NCI-H748 (cell line): Measurements from ENCODE around the gene MKNK1.

Experiments used
- DNase-seq: peaks from one replicate; lab custom pipeline; 2025; ENCODE audit not compliant: unreplicated experiment; lab: John Stamatoyannopoulos, UW

The MKNK1 gene

DNA sequence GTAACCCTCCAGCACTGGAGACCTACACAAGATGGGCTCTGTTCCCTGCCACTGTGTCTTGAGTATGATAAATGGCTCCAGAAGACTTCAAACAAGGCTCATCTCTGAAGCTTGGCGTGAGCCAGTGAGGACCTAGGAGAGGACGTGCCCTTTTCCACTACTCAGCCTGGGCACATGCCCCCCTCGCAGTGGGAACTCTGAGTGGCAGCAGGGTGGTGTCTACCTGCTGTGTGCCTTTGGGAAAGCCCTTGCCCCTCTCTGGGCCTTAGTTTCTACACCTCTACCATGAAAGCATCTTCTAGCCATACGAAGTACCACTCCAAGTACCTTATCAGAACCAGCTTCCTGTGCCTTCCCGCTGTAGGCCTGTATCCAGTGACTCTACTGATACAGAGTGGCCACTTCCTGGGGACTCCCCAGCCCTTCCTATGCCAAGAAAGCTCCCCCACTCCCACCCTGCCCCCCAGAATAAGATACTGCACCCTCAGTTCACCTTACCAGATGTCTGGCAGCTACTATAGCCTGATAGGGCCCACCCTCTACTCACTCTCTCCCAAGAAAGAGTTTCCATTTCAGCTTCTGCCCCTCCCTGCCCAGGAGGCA lies 15.7 kb upstream of the MKNK1 start:
- DNase-seq: no peak

GRCh38 chr1:46618754-46619415 lies 14.8 kb upstream of the MKNK1 start:
- DNase-seq: no peak

- no peak for DNase-seq
Observed at GRCh38 chr1:46617833-46618232, 13.8 kb upstream of the MKNK1 start.

GRCh38 chr1:46617108-46617800 lies 13.2 kb upstream of the MKNK1 start:
- DNase-seq: no peak

GRCh38 chr1:46616277-46617107 lies 12.4 kb upstream of the MKNK1 start, which contains the start of gene MOB3C:
TSS of gene MOB3C (minus strand) at chr1:46616811. CDS start at chr1:46613321, 3,490 bp downstream.
- peak; percentile 35 for DNase-seq

DNA sequence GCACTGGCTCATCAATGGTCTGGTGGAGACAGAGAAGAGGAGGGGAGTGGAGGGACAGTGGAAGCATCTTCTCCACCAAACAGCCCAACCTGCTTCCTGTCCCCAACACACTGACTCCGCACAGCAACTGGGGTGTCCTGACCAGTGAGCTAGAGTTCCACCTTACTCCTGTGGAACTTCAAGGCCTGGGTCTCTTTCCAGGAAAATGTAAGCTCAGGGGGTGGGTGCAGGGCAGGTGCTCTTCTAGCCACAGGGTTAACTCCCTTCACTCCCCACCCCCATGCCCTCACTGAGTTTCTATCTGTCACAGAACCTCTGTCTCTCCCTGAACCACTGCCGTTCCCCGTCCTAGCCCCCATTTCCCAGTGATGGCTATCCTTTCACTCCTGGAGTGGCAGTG lies 11.7 kb upstream of the MKNK1 start:
- no peak for DNase-seq

GRCh38 chr1:46615088-46615487 lies 11.0 kb upstream of the MKNK1 start:
- no peak for DNase-seq

DNA sequence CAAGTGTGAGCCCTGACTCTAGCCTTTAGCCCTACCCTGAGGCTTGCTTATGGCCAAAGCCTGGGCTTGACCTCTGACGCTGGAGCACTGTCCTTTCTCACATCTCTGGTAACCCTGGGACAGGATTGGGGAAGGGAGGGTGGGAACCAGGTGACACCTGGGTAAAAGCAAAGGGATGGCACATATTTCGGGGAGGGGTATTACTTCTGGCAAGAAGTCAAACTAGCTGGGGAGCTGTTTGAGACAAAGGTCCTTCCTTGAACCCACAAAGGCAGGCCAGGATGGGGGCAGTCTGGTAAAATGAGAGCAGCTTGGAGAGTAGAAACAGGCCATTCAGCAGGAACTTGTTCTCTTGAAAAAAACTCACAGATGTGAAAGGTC lies 10.5 kb upstream of the MKNK1 start:
- no peak for DNase-seq

- DNase-seq: no peak
Observed at GRCh38 chr1:46613661-46614603, 9.9 kb upstream of the MKNK1 start.

GRCh38 chr1:46612937-46613660 lies 9.0 kb upstream of the MKNK1 start:
- DNase-seq: no peak

DNA sequence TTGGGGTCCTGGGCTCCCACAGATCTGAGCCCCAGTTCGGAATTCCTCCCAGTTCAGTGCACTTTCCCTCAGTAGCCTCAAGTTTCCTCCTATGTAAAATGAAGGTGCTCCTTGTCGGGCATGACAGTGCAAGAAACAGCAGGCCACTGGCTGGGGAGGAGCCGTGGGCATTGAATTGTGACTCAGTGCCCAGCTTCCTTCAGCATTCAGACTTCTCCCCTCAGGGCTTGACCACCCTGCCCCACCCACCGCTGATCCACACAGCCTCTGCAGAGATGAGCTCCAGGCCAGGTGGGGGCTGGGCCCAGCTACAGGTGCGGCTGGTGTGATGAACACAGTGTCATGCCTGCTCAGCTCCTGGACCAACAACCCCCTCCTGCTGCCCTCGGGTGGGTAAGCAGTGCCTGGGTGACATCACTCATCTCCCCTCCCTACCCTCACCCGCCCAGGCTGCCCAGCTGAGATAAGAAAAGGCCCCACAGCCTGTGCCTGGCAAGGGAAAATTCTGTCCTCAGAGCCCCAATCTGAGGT lies 7.7 kb upstream of the MKNK1 start:
- no peak for DNase-seq

DNA sequence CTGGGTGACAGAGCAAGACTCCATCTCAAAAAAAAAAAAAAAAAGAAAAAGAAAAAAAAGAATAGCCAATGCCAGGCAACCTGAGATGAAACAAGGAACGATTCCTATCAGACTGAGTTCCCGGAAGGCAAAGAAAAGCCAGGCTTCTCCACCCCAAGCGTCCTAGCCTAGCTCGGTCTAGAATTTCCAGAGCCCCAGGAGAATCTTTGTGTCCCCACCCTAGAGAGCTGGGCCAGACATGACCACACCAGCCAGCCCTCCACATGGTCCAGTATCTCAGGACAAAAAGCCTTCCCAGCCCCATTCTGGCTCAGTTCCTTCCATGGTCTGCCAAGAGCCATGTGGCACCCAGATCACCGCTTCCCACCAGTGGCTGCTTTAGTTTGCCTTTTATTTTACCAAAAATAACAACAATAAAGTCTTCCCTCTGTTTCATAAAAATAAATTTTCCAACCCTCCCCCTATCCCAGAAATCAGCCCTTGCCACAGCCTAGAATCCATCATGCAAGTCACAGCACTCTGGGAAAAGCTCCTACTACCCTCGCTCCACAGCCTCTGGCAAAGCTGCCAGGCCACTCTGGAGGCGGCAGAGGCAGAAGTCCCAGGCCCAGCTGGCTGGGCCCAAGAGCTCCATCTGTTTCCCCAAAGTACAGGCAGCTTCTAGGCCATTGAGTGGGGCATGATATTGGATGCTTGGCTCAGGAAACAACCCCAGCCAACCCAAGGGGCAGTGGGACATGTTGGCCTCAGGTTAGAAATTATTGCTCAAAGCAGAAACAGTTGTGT lies 3.5 kb upstream of the MKNK1 start:
- DNase-seq: no peak

- peak; percentile 10 for DNase-seq
Observed at GRCh38 chr1:46606255-46606965, 2.3 kb upstream of the MKNK1 start.

GRCh38 chr1:46605232-46605631 lies 1.2 kb upstream of the MKNK1 start:
- DNase-seq: no peak

DNA sequence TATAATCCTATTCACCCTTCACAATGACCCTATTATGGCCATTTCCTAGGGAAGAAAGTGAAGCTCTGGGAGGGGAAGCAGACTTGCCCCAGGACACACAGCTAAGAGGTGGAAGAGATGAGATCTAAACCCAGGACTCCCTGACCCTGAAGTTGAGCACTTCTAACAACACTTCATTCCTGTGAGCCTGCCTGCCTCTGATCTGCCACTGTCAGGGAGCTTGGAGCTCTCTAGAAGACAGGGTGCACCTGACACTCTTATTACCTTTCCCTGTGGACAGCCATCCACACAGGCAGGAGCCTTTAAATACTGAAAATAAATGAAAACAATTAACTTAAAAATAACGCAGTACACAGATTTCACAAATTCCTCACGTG lies 599 bp downstream of the MKNK1 start:
- no peak for DNase-seq

- no peak for DNase-seq
Observed at GRCh38 chr1:46601257-46602007, 2.6 kb downstream of the MKNK1 start.
